ENCODE measurements around the gene SUMO4.

SUMO4 gene

GRCh38 chr6:149448821-149449453 lies 48.9 kb downstream of the SUMO4 start:
- FAIRE-seq, result no peak

GRCh38 chr6:149449831-149450678 lies 50.0 kb downstream of the SUMO4 start:
- FAIRE-seq (no peak), DNase-seq (ENCODE audit: extremely low spot score, insufficient read length, low read depth) (no peak)

More at GRCh38 chr6:149448821-149449453, 48.9 kb downstream of the SUMO4 start:
- DNase-seq (ENCODE audit: extremely low spot score, insufficient read length, low read depth), result no peak
